GM12875 (cell line): ENCODE measurements around the gene RELN.

Source experiments
- H3K4me3 ChIP-seq: one replicate; pipeline ENCODE4 v1.5.1; 2011; ENCODE audit warnings: low read depth, low read length, control low read depth
- TF ChIP-seq, protein P1 (sequence below): IDR thresholded peaks from 2 replicates; pipeline ENCODE4 v1.5.1; 2011; ENCODE audit warnings: low read depth, mild to moderate bottlenecking, control low read depth, inconsistent platforms, low read length, moderate library complexity, borderline replicate concordance; ENCODE audit not compliant: insufficient read depth

The RELN gene

DNA sequence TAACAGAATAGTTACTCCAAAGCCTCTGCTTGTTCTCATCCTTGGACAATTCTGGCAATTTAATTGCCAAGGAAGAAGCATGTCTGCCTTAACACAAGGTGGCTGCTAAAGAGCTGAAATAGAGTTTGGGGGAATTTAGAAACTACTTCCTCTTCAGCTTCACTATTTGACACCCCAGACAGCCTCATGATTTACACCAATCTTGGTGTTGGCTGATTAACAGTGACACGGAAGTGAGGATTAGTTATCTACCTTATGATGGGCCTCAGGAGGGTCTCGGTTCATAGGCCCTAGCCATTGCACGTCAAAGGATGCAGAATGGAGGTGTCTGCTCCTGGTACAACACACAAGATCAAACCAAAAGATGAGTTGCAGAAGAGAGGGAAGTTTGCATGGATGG lies 102.4 kb downstream of the RELN start:
- TF ChIP-seq, protein P1, sequence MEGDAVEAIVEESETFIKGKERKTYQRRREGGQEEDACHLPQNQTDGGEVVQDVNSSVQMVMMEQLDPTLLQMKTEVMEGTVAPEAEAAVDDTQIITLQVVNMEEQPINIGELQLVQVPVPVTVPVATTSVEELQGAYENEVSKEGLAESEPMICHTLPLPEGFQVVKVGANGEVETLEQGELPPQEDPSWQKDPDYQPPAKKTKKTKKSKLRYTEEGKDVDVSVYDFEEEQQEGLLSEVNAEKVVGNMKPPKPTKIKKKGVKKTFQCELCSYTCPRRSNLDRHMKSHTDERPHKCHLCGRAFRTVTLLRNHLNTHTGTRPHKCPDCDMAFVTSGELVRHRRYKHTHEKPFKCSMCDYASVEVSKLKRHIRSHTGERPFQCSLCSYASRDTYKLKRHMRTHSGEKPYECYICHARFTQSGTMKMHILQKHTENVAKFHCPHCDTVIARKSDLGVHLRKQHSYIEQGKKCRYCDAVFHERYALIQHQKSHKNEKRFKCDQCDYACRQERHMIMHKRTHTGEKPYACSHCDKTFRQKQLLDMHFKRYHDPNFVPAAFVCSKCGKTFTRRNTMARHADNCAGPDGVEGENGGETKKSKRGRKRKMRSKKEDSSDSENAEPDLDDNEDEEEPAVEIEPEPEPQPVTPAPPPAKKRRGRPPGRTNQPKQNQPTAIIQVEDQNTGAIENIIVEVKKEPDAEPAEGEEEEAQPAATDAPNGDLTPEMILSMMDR = no peak
- no peak overlapping the region for H3K4me3 ChIP-seq

- TF ChIP-seq, protein P1 = no peak
- no peak overlapping the region for H3K4me3 ChIP-seq
These were observed 109.4 kb downstream of the RELN start for GRCh38 chr7:103879928-103880600.

DNA sequence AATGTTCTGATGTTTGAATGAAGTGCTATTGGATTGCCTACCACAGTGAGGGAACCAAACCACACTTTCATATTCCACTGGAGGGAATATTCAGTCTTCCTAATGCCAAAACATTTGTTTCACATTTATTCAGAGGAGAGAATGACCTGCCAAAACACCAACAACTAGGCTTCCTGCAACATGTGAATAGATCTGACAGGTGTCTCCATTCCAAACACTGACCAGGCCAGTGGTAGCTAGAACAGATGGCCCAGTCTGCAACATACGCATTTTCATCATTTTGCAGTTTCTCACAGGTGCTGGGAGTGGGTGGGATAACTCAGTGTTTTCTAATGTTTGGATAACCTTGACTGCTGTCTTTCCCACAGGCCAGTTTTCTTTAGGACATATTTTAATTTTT lies 110.0 kb downstream of the RELN start:
- TF ChIP-seq, protein P1 = no peak

GRCh38 chr7:103877565-103877964 lies 111.9 kb downstream of the RELN start:
- no peak overlapping the region for H3K4me3 ChIP-seq
- TF ChIP-seq, protein P1 = no peak

More for the DNA sequence above, 110.0 kb downstream of the RELN start:
- H3K4me3 ChIP-seq = no peak overlapping the region

GRCh38 chr7:103875718-103876117 lies 113.7 kb downstream of the RELN start:
- H3K4me3 ChIP-seq = no peak overlapping the region
- TF ChIP-seq, protein P1 = no peak

DNA sequence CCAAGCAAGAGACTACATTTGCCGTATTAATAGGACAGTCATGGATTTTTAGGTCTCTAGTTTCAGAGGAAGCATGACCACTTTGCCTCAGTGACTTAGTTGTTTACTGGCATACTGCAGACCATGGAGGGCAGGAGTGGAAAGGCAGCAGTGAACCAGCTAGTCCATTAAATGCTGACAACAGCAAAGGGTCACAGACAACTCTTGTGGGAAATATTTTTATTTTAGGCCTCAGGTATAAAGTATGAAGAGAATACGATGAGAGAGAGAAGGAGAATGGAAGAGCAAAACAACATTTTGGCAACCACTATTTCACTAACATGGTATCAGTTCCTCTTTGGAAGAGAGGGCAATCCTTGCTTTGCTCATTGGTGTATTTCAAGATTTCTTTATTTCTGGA lies 118.0 kb downstream of the RELN start:
- TF ChIP-seq, protein P1 = no peak
- H3K4me3 ChIP-seq = no peak overlapping the region

DNA sequence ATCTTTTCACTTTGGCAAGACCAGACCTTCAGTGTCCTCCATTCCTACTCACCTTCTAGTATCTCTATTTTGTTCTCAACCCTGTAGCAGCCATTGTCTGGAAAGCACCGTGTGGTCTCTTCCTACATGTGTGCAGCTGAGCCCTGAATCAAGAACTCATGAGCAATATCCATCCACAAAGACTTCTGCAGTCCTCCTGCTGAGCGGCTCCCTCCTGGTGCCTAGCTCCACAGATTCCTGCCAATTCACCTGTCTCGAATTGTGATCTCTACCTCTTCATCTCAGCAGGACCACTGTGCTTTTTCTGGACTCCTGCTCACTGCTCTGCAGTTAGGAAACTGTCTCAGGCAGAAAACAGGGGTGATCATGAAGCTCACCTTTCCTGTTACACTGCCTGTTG lies 118.8 kb downstream of the RELN start:
- H3K4me3 ChIP-seq = no peak overlapping the region
- TF ChIP-seq, protein P1 = no peak
